Left kidney (tissue), 8 donors: ENCODE measurements around the gene ATP12A. TPM values are rescaled to one million over a fixed set of nuclear protein-coding genes. Genes with fewer than 3 reads are reported as not detected.

Experiments used
- DNase-seq: peaks from one replicate; pipeline ENCODE4 v3.0.0-alpha.2; 2013
- long read RNA-seq, 8 donors: transcript quantifications; one replicate each; lab custom pipeline, GENCODE V29; 2026
- polyA plus RNA-seq: library from polyadenylated mRNA; unstranded; fragments of 120-200 nt; gene quantifications from one replicate; pipeline ENCODE4 v1.2.1, GENCODE V29; 2013; ENCODE audit not compliant: insufficient read length

ATP12A gene
- polyA plus RNA-seq, result 16.9 TPM
- long read RNA-seq, donor 1, full-length matches to known transcripts, result 1 of 14 reads
- long read RNA-seq, donor 1, partial matches to known transcripts, result 13 of 14 reads
- long read RNA-seq, donor 1, other reads (novel, unspliced or antisense), result 0 of 14 reads
- long read RNA-seq, donor 2, full-length matches to known transcripts, result 1 of 1 reads
- long read RNA-seq, donor 2, partial matches to known transcripts, result 0 of 1 reads
- long read RNA-seq, donor 2, other reads (novel, unspliced or antisense), result 0 of 1 reads
- long read RNA-seq, donor 3, result 0 reads
- long read RNA-seq, donor 4, result 0 reads
- long read RNA-seq, donor 5, result 0 reads
- long read RNA-seq, donor 6, result 0 reads
- long read RNA-seq, donor 7, full-length matches to known transcripts, result 1 of 1 reads
- long read RNA-seq, donor 7, partial matches to known transcripts, result 0 of 1 reads
- long read RNA-seq, donor 7, other reads (novel, unspliced or antisense), result 0 of 1 reads
- long read RNA-seq, donor 8, full-length matches to known transcripts, result 2 of 2 reads
- long read RNA-seq, donor 8, partial matches to known transcripts, result 0 of 2 reads
- long read RNA-seq, donor 8, other reads (novel, unspliced or antisense), result 0 of 2 reads

GRCh38 chr13:24680258-24680920 is at the start of gene ATP12A:
ATP12A (plus strand) TSS chr13:24680408; CDS start chr13:24680744, 336 bp downstream.
- peak; percentile 56 for DNase-seq

- no peak for DNase-seq
These were observed 49.2 kb upstream of the ATP12A start for GRCh38 chr13:24630851-24631620.

- no peak for DNase-seq
These were observed 48.3 kb upstream of the ATP12A start for GRCh38 chr13:24631922-24632321.

- DNase-seq, result no peak
These were observed 47.7 kb upstream of the ATP12A start for GRCh38 chr13:24632382-24633121.

- DNase-seq, result no peak
These were observed 43.4 kb upstream of the ATP12A start for GRCh38 chr13:24636776-24637175.

GRCh38 chr13:24638096-24638495 is 42.1 kb upstream of the ATP12A start:
- no peak for DNase-seq

GRCh38 chr13:24640752-24641151 is 39.5 kb upstream of the ATP12A start:
- DNase-seq, result no peak

GRCh38 chr13:24642219-24642618 is 38.0 kb upstream of the ATP12A start:
- no peak for DNase-seq

GRCh38 chr13:24644036-24644435 is 36.2 kb upstream of the ATP12A start:
- DNase-seq, result no peak

- DNase-seq, result no peak
These were observed 31.9 kb upstream of the ATP12A start for GRCh38 chr13:24648271-24648670.

GRCh38 chr13:24648983-24649687 is 31.1 kb upstream of the ATP12A start:
- no peak for DNase-seq

- DNase-seq, result peak; percentile 30
These were observed 30.5 kb upstream of the ATP12A start for GRCh38 chr13:24649688-24650043.

GRCh38 chr13:24650161-24650560 is 30.0 kb upstream of the ATP12A start:
- no peak for DNase-seq

GRCh38 chr13:24651718-24652345 is 28.4 kb upstream of the ATP12A start:
- DNase-seq, result peak; percentile 73

- no peak for DNase-seq
These were observed 27.8 kb upstream of the ATP12A start for GRCh38 chr13:24652359-24652758.

GRCh38 chr13:24654741-24655140 is 25.5 kb upstream of the ATP12A start:
- DNase-seq, result no peak

GRCh38 chr13:24659239-24659638 is 21.0 kb upstream of the ATP12A start:
- DNase-seq, result no peak

- no peak for DNase-seq
These were observed 20.0 kb upstream of the ATP12A start for GRCh38 chr13:24660023-24660741.

GRCh38 chr13:24661713-24662112 is 18.5 kb upstream of the ATP12A start:
- no peak for DNase-seq
